ENCODE results near the gene IMPA2. TPM values are rescaled to one million over a fixed set of nuclear protein-coding genes. Genes with fewer than 3 reads are reported as not detected.

The IMPA2 gene
- total RNA-seq, 3 donors from 2014 or later (not counting 1 experiment from before 2014, with no cell fraction given), result 2.7 to 6.6 (median 3.6) TPM

GRCh38 chr18:11990539-11990938 lies 9.2 kb downstream of the IMPA2 start:
- Mint-ChIP-seq H3K9me3 (no peaks in the 10 kb centered on the region), H3K36me3 (no peaks in the 10 kb centered on the region), H3K4me1 (peaks cover 4 to 9% of the 10 kb centered on the region in 2 donors), H3K4me3 (no peak overlapping the region), H3K27ac (peak overlapping the region in 1 of 2 donors; percentile 48), H3K27me3 (ENCODE audit: low read depth in 2 of 2) (no peaks in the 10 kb centered on the region)
- Histone ChIP-seq H3K27ac (ENCODE audit: low read length) (no peak overlapping the region), H3K27me3 (ENCODE audit: control insufficient read depth, insufficient read depth, low read length) (no peaks in the 10 kb centered on the region), H3K4me1 (ENCODE audit: control insufficient read depth, insufficient read depth, low read length) (peaks cover 3% of the 10 kb centered on the region), H3K36me3 (ENCODE audit: control insufficient read depth, insufficient read depth, low read length) (no peaks in the 10 kb centered on the region), H3K9me3 (ENCODE audit: control insufficient read depth, insufficient read depth, low read length) (no peaks in the 10 kb centered on the region), H3K4me3 (ENCODE audit: low read length) (no peak overlapping the region)
- DNase-seq (no peak), ATAC-seq (no peak)
- WGBS (ENCODE audit: insufficient coverage), result 74% methylated on average over 9 of the region's 9 CpGs
- no peak for TF ChIP-seq CTCF (IDR thresholded peaks at IDR 0.05)
- intact Hi-C loops (cut with micrococcal nuclease), result no loop called here

- no peak for TF ChIP-seq CTCF (IDR thresholded peaks at IDR 0.05)
- 76% methylated on average over 19 of the region's 19 CpGs for WGBS (ENCODE audit: insufficient coverage)
- H3K36me3 ChIP-seq (ENCODE audit: control insufficient read depth, insufficient read depth, low read length), result no peaks in the 10 kb centered on the region
- H3K36me3 Mint-ChIP-seq, result no peaks in the 10 kb centered on the region
- no peaks in the 10 kb centered on the region for H3K9me3 ChIP-seq (ENCODE audit: control insufficient read depth, insufficient read depth, low read length)
- H3K4me1 Mint-ChIP-seq, result peaks cover 8 to 15% of the 10 kb centered on the region in 2 donors
- H3K27me3 Mint-ChIP-seq (ENCODE audit: low read depth in 2 of 2), result no peaks in the 10 kb centered on the region
- H3K9me3 Mint-ChIP-seq, result no peaks in the 10 kb centered on the region
- H3K27ac ChIP-seq (ENCODE audit: low read length), result no peak overlapping the region
- no peak for DNase-seq
- H3K27ac Mint-ChIP-seq, result peak overlapping the region in 1 of 2 donors; percentile 48
- intact Hi-C loops (cut with micrococcal nuclease), result no loop called here
- H3K4me3 Mint-ChIP-seq, result no peak overlapping the region
- no peak overlapping the region for H3K4me3 ChIP-seq (ENCODE audit: low read length)
- no peaks in the 10 kb centered on the region for H3K27me3 ChIP-seq (ENCODE audit: control insufficient read depth, insufficient read depth, low read length)
- H3K4me1 ChIP-seq (ENCODE audit: control insufficient read depth, insufficient read depth, low read length), result peaks cover 9% of the 10 kb centered on the region
- peak in 2 of 3 donors; percentile 52 to 54 for ATAC-seq
Observed at GRCh38 chr18:11991021-11991795, 9.9 kb downstream of the IMPA2 start.

GRCh38 chr18:11992096-11992790 lies 10.9 kb downstream of the IMPA2 start:
- peaks cover 11% of the 10 kb centered on the region for H3K4me1 ChIP-seq (ENCODE audit: control insufficient read depth, insufficient read depth, low read length)
- H3K9me3 ChIP-seq (ENCODE audit: control insufficient read depth, insufficient read depth, low read length), result no peaks in the 10 kb centered on the region
- H3K27ac ChIP-seq (ENCODE audit: low read length), result no peak overlapping the region
- DNase-seq (no peak), ATAC-seq (no peak)
- Mint-ChIP-seq H3K9me3 (no peaks in the 10 kb centered on the region), H3K36me3 (no peaks in the 10 kb centered on the region), H3K27me3 (ENCODE audit: low read depth in 2 of 2) (no peaks in the 10 kb centered on the region), H3K4me1 (peaks cover 8 to 15% of the 10 kb centered on the region in 2 donors), H3K4me3 (no peak overlapping the region), H3K27ac (no peak overlapping the region)
- intact Hi-C loops (cut with micrococcal nuclease), result no loop called here
- TF ChIP-seq CTCF (IDR thresholded peaks at IDR 0.05), result no peak
- 85% methylated on average over 12 of the region's 12 CpGs for WGBS (ENCODE audit: insufficient coverage)
- H3K36me3 ChIP-seq (ENCODE audit: control insufficient read depth, insufficient read depth, low read length), result no peaks in the 10 kb centered on the region
- no peak overlapping the region for H3K4me3 ChIP-seq (ENCODE audit: low read length)
- no peaks in the 10 kb centered on the region for H3K27me3 ChIP-seq (ENCODE audit: control insufficient read depth, insufficient read depth, low read length)

Measured in natural killer cell (primary cell).